ENCODE data around the gene STK32C. TPM values are rescaled to one million over a fixed set of nuclear protein-coding genes. Genes with fewer than 3 reads are reported as not detected.

Gene STK32C
- total RNA-seq, 1 donor from 2014 or later: 2.5 TPM

- no peaks in the 10 kb centered on the region for H3K79me2 ChIP-seq (ENCODE audit: low read depth)
- no peak for DNase-seq (ENCODE audit: low spot score)
- H3F3A ChIP-seq (ENCODE audit: low read depth): no peaks in the 10 kb centered on the region
- H3K9me3 ChIP-seq (ENCODE audit: low read depth): no peaks in the 10 kb centered on the region
- no peaks in the 10 kb centered on the region for H3K4me1 Mint-ChIP-seq
- peaks cover 5% of the 10 kb centered on the region for H4K20me1 ChIP-seq (ENCODE audit: low read depth)
- H3K27ac ChIP-seq: no peak overlapping the region
- no peak overlapping the region for H3K4me3 ChIP-seq
- H3K4me2 ChIP-seq: no peak overlapping the region
- H3K4me3 Mint-ChIP-seq: no peak overlapping the region
- no peak overlapping the region for H3K27ac Mint-ChIP-seq
- no peaks in the 10 kb centered on the region for H3K4me1 ChIP-seq
- no peaks in the 10 kb centered on the region for H3K36me3 ChIP-seq
- peaks cover 4% of the 10 kb centered on the region for H3K36me3 Mint-ChIP-seq
- H3K27me3 Mint-ChIP-seq (ENCODE audit: insufficient read depth, low read depth): peaks cover 4% of the 10 kb centered on the region
- TF ChIP-seq EZH2phosphoT487 (IDR thresholded peaks at IDR 0.05) (no peak), EZH2 (IDR thresholded peaks at IDR 0.05) (no peak), CTCF (IDR thresholded peaks at IDR 0.05) (no peak)
- H3K9me3 Mint-ChIP-seq: no peaks in the 10 kb centered on the region
- H2AFZ ChIP-seq (replicated peaks): no peak overlapping the region
- H3K9ac ChIP-seq: no peak overlapping the region
- no peaks in the 10 kb centered on the region for H3K27me3 ChIP-seq
Measured at GRCh38 chr10:132199854-132200311, 107.9 kb downstream of the STK32C start.

GRCh38 chr10:132199268-132199853, 108.4 kb downstream of the STK32C start:
- H3K4me3 ChIP-seq: no peak overlapping the region
- Mint-ChIP-seq H3K4me3 (no peak overlapping the region), H3K4me1 (no peaks in the 10 kb centered on the region), H3K27me3 (ENCODE audit: insufficient read depth, low read depth) (peaks cover 4% of the 10 kb centered on the region), H3K36me3 (peaks cover 4% of the 10 kb centered on the region), H3K9me3 (no peaks in the 10 kb centered on the region), H3K27ac (no peak overlapping the region)
- H3K9me3 ChIP-seq (ENCODE audit: low read depth): no peaks in the 10 kb centered on the region
- H2AFZ ChIP-seq (replicated peaks): no peak overlapping the region
- DNase-seq (ENCODE audit: low spot score): no peak
- no peak overlapping the region for H3K27ac ChIP-seq
- no peak overlapping the region for H3K9ac ChIP-seq
- no peaks in the 10 kb centered on the region for H3K27me3 ChIP-seq
- H3F3A ChIP-seq (ENCODE audit: low read depth): no peaks in the 10 kb centered on the region
- no peak for TF ChIP-seq CTCF (IDR thresholded peaks at IDR 0.05)
- TF ChIP-seq EZH2 (IDR thresholded peaks at IDR 0.05): no peak
- no peak for TF ChIP-seq EZH2phosphoT487 (IDR thresholded peaks at IDR 0.05)
- no peaks in the 10 kb centered on the region for H3K4me1 ChIP-seq
- H3K4me2 ChIP-seq: no peak overlapping the region
- H3K79me2 ChIP-seq (ENCODE audit: low read depth): no peaks in the 10 kb centered on the region
- H3K36me3 ChIP-seq: no peaks in the 10 kb centered on the region
- peaks cover 5% of the 10 kb centered on the region for H4K20me1 ChIP-seq (ENCODE audit: low read depth)

- no peaks in the 10 kb centered on the region for H3K36me3 ChIP-seq
- H2AFZ ChIP-seq (replicated peaks): no peak overlapping the region
- H3K36me3 Mint-ChIP-seq: peaks cover 6% of the 10 kb centered on the region
- no peak overlapping the region for H3K27ac Mint-ChIP-seq
- no peaks in the 10 kb centered on the region for H3K79me2 ChIP-seq (ENCODE audit: low read depth)
- H3K9ac ChIP-seq: no peak overlapping the region
- H3K4me3 ChIP-seq: no peak overlapping the region
- no peak overlapping the region for H3K27ac ChIP-seq
- H3K4me3 Mint-ChIP-seq: no peak overlapping the region
- no peaks in the 10 kb centered on the region for H3K27me3 ChIP-seq
- H3K4me1 Mint-ChIP-seq: no peaks in the 10 kb centered on the region
- H4K20me1 ChIP-seq (ENCODE audit: low read depth): peaks cover 11% of the 10 kb centered on the region
- no peak overlapping the region for H3K4me2 ChIP-seq
- H3K27me3 Mint-ChIP-seq (ENCODE audit: insufficient read depth, low read depth): peaks cover 4% of the 10 kb centered on the region
- H3K9me3 ChIP-seq (ENCODE audit: low read depth): no peaks in the 10 kb centered on the region
- TF ChIP-seq EZH2phosphoT487 (IDR thresholded peaks at IDR 0.05): no peak
- no peaks in the 10 kb centered on the region for H3K9me3 Mint-ChIP-seq
- H3F3A ChIP-seq (ENCODE audit: low read depth): no peaks in the 10 kb centered on the region
- no peaks in the 10 kb centered on the region for H3K4me1 ChIP-seq
- DNase-seq (ENCODE audit: low spot score): no peak
Measured at GRCh38 chr10:132198381-132199181, 109.2 kb downstream of the STK32C start.

GRCh38 chr10:132198068-132198370, 109.7 kb downstream of the STK32C start:
- Mint-ChIP-seq H3K27me3 (ENCODE audit: insufficient read depth, low read depth) (no peaks in the 10 kb centered on the region), H3K4me3 (no peak overlapping the region), H3K9me3 (no peaks in the 10 kb centered on the region), H3K4me1 (no peaks in the 10 kb centered on the region), H3K36me3 (peaks cover 7% of the 10 kb centered on the region), H3K27ac (no peak overlapping the region)
- Histone ChIP-seq H2AFZ (replicated peaks) (no peak overlapping the region), H3K4me3 (no peak overlapping the region), H3K9me3 (ENCODE audit: low read depth) (no peaks in the 10 kb centered on the region), H3K36me3 (no peaks in the 10 kb centered on the region), H3K4me2 (no peak overlapping the region), H3F3A (ENCODE audit: low read depth) (no peaks in the 10 kb centered on the region), H3K4me1 (no peaks in the 10 kb centered on the region), H3K9ac (no peak overlapping the region), H4K20me1 (ENCODE audit: low read depth) (peaks cover 17% of the 10 kb centered on the region), H3K27ac (no peak overlapping the region), H3K27me3 (no peaks in the 10 kb centered on the region), H3K79me2 (ENCODE audit: low read depth) (no peaks in the 10 kb centered on the region)
- DNase-seq (ENCODE audit: low spot score): no peak
- no peak for TF ChIP-seq EZH2phosphoT487 (IDR thresholded peaks at IDR 0.05)
- TF ChIP-seq EZH2 (IDR thresholded peaks at IDR 0.05): no peak
- no peak for TF ChIP-seq CTCF (IDR thresholded peaks at IDR 0.05)

All from neural progenitor cell (in vitro differentiated cells).